Right lobe of liver (tissue), 6 donors: Measurements from ENCODE around the gene ITSN1. TPM values are rescaled to one million over a fixed set of nuclear protein-coding genes. Genes with fewer than 3 reads are reported as not detected.
A peak's percentile ranks its signal among the peaks of the same experiment; 100 is the strongest.

Experiments
- ATAC-seq, 4 donors: fragments of 200-7000 bp; cut with Tn5 transposase; one replicate each; pipeline ENCODE4 v1.9.1; 2020; ENCODE audit warnings: mild to moderate bottlenecking in 4 of 4, moderate library complexity in 4 of 4
- DNase-seq, 3 donors: peaks; one replicate each; pipeline ENCODE4 v3.0.0-alpha.2; 2020
- H3K27ac ChIP-seq, 3 donors: fragments of 200-600 bp; one replicate each; pipeline ENCODE4 v1.8.0; 2022
- H3K27me3 ChIP-seq, 2 donors: fragments of 200-600 bp; one replicate each; pipeline ENCODE4 v1.8.0; 2022
- H3K36me3 ChIP-seq, 4 donors: fragments of 200-600 bp; sonication (generic) in 1 of 4; one replicate each; pipeline versions ENCODE4 v1.5.1 to v1.8.0; 2017 to 2022; ENCODE audit warnings: control low read depth in 1 of 4
- H3K4me1 ChIP-seq, 4 donors: fragments of 200-600 bp; sonication (generic) in 1 of 4; one replicate each; pipeline versions ENCODE4 v1.5.1 to v1.8.0; 2017 to 2022; ENCODE audit warnings: control low read depth in 1 of 4
- H3K4me3 ChIP-seq, 3 donors: fragments of 200-600 bp; one replicate each; pipeline ENCODE4 v1.8.0; 2022
- H3K9me3 ChIP-seq, 4 donors: fragments of 200-600 bp; sonication (generic) in 1 of 4; one replicate each; pipeline versions ENCODE4 v1.5.1 to v1.8.0; 2017 to 2022; ENCODE audit warnings: control low read depth in 1 of 4
- CTCF ChIP-seq, 4 donors: fragments of 200-600 bp in 3 of 4; fragments of 450-650 bp in 1 of 4; IDR thresholded peaks; one replicate each; pipeline versions ENCODE4 v1.5.1 to v1.8.0; 2016 to 2022; ENCODE audit warnings: antibody characterized with exemption in 4 of 4, mild to moderate bottlenecking in 2 of 4
- POLR2A ChIP-seq: fragments of 450-650 bp; IDR thresholded peaks from one replicate; pipeline ENCODE4 v1.6.1; 2017; ENCODE audit warnings: antibody characterized with exemption, mild to moderate bottlenecking
- WGBS: methylation state at CpG from one replicate; pipeline ENCODE4 v1.1.6; 2018; ENCODE audit warnings: low coverage, low lambda C conversion rate; ENCODE audit not compliant: insufficient coverage; ENCODE audit errors: missing lambda C conversion rate; 5-methylcytosine and 5-hydroxymethylcytosine counted together
- intact Hi-C, 2 donors: fragments of 100-400 bp; cut with DNase I; formaldehyde crosslinking; loops; one replicate each; pipeline versions ENCODE4 v1.11.2 to v1.14.1; 2022
- total RNA-seq, 6 experiments: library from RNA; depleted of rRNA in 2 of 6; stranded (reverse); fragments of >200 nt in 2 of 6; fragmentation: NEBNext Ultra II Directional in 3 of 6; extraction: Animal tissue kit (Norgen Biotek cat#: 25700) in 3 of 6; gene quantifications; one replicate each; pipeline versions ENCODE4 v1.1.0 to v1.2.4, GENCODE V29; 2016 to 2023
- donor health status: DM: no; HTN: yes; CAD: no.
- donor health status: DM: no; HTN: no; CAD: no.
- donor health status: DM: no; HTN: no; CAD: no.
- donor health status: DM: no; HTN: yes; CAD: no.
- donor health status: DM: no; HTN: yes; CAD: no.

ITSN1 gene
- total RNA-seq, 6 experiments from 2014 or later: 27.8 to 63.1 (median 33.8) TPM

GRCh38 chr21:33817138-33817537 is 174.8 kb downstream of the ITSN1 start:
- ATAC-seq (no peak), DNase-seq (no peak)
- Histone ChIP-seq H3K4me1 (peaks cover 0 to 2% (median 0%) of the 10 kb centered on the region in 4 donors), H3K9me3 (no peaks in the 10 kb centered on the region), H3K4me3 (no peak overlapping the region), H3K27ac (no peak overlapping the region), H3K27me3 (no peaks in the 10 kb centered on the region), H3K36me3 (peaks cover 0 to 48% (median 15%) of the 10 kb centered on the region in 4 donors)
- TF ChIP-seq POLR2A (no peak), CTCF (IDR thresholded peaks at IDR 0.05) (no peak)
- intact Hi-C loops: no loop called here
- WGBS: 89% methylated on average over 5 of the region's 7 CpGs

- TF ChIP-seq CTCF (IDR thresholded peaks at IDR 0.05): no peak
- no peak for TF ChIP-seq POLR2A
- DNase-seq: no peak
- 65% methylated on average over 6 of the region's 6 CpGs for WGBS
- H3K4me3 ChIP-seq: no peak overlapping the region
- H3K27ac ChIP-seq: no peak overlapping the region
- peaks cover 0 to 43% (median 15%) of the 10 kb centered on the region in 4 donors for H3K36me3 ChIP-seq
- no peaks in the 10 kb centered on the region for H3K9me3 ChIP-seq
- peaks cover 0 to 2% (median 0%) of the 10 kb centered on the region in 4 donors for H3K4me1 ChIP-seq
- no peaks in the 10 kb centered on the region for H3K27me3 ChIP-seq
- intact Hi-C loops: no loop called here
- peak in 2 of 4 donors; percentile 11 to 28 for ATAC-seq
Observed at GRCh38 chr21:33817663-33818451, 175.6 kb downstream of the ITSN1 start.

- intact Hi-C loops: no loop called here
- no peak for DNase-seq
Observed at GRCh38 chr21:33820230-33820770, 178.0 kb downstream of the ITSN1 start.

GRCh38 chr21:33820798-33821197 is 178.5 kb downstream of the ITSN1 start:
- intact Hi-C loops: no loop called here
- H3K27me3 ChIP-seq: no peaks in the 10 kb centered on the region
- ATAC-seq: no peak

More at GRCh38 chr21:33820230-33820770, 178.0 kb downstream of the ITSN1 start:
- H3K36me3 ChIP-seq: peaks cover 0 to 25% (median 14%) of the 10 kb centered on the region in 4 donors
- H3K4me3 ChIP-seq: no peak overlapping the region
- no peak for ATAC-seq
- H3K4me1 ChIP-seq: peaks cover 0 to 2% (median 0%) of the 10 kb centered on the region in 4 donors
- no peak overlapping the region for H3K27ac ChIP-seq
- no peaks in the 10 kb centered on the region for H3K27me3 ChIP-seq
- H3K9me3 ChIP-seq: no peaks in the 10 kb centered on the region
- TF ChIP-seq CTCF (IDR thresholded peaks at IDR 0.05) (no peak), POLR2A (no peak)

More at GRCh38 chr21:33820798-33821197, 178.5 kb downstream of the ITSN1 start:
- H3K36me3 ChIP-seq: peaks cover 0 to 22% (median 11%) of the 10 kb centered on the region in 4 donors
- H3K27ac ChIP-seq: no peak overlapping the region
- 51% methylated on average over 2 of the region's 2 CpGs for WGBS
- no peak for DNase-seq
- TF ChIP-seq CTCF (IDR thresholded peaks at IDR 0.05) (no peak), POLR2A (no peak)
- H3K4me1 ChIP-seq: peaks cover 0 to 2% (median 0%) of the 10 kb centered on the region in 4 donors
- no peak overlapping the region for H3K4me3 ChIP-seq
- no peaks in the 10 kb centered on the region for H3K9me3 ChIP-seq
